Activated T-cell treated with anti-CD3 and anti-CD28 coated beads, Interleukin-2, amount 50 U/mL, for 48 hours (primary cell): ENCODE measurements around the gene SALL4.
"Not testable (repeated sequence)": the region's sequence is repeated elsewhere in the genome, so short reads cannot be mapped to it uniquely, and the experiment has no call there.

Source experiments
- DNase-seq, 2 experiments: peaks; one replicate each; pipeline ENCODE4 v3.0.0-alpha.2; 2020

The SALL4 gene

GRCh38 chr20:51801122-51801822 lies 1.0 kb downstream of the SALL4 start:
- DNase-seq, result no peak

GRCh38 chr20:51800872-51801121 lies 1.5 kb downstream of the SALL4 start:
- peak; percentile 22 for DNase-seq

- peak; percentile 81 to 83 for DNase-seq
Measured at GRCh38 chr20:51800060-51800871, 2.1 kb downstream of the SALL4 start.

GRCh38 chr20:51799401-51799860 lies 2.9 kb downstream of the SALL4 start:
- no peak for DNase-seq

- DNase-seq, result no peak
Measured at GRCh38 chr20:51797357-51798025, 4.8 kb downstream of the SALL4 start.

GRCh38 chr20:51796340-51796739 lies 6.0 kb downstream of the SALL4 start:
- no peak for DNase-seq

GRCh38 chr20:51792960-51793359 lies 9.4 kb downstream of the SALL4 start:
- no peak for DNase-seq

- DNase-seq, result no peak
Measured at GRCh38 chr20:51791626-51792025, 10.7 kb downstream of the SALL4 start.

GRCh38 chr20:51790256-51790655 lies 12.1 kb downstream of the SALL4 start:
- DNase-seq, result no peak

GRCh38 chr20:51789434-51789833 lies 12.9 kb downstream of the SALL4 start:
- DNase-seq, result no peak

- DNase-seq, result no peak
Measured at GRCh38 chr20:51788822-51789221, 13.5 kb downstream of the SALL4 start.

- no peak for DNase-seq
Measured at GRCh38 chr20:51784299-51784698, 18.0 kb downstream of the SALL4 start.

GRCh38 chr20:51778229-51778759 lies 24.0 kb downstream of the SALL4 start:
- DNase-seq, result not testable (repeated sequence)

- no peak for DNase-seq
Measured at GRCh38 chr20:51775241-51775640, 27.1 kb downstream of the SALL4 start.

- no peak for DNase-seq
Measured at GRCh38 chr20:51772236-51772635, 30.1 kb downstream of the SALL4 start.

GRCh38 chr20:51769976-51770615 lies 32.2 kb downstream of the SALL4 start:
- no peak for DNase-seq

GRCh38 chr20:51768759-51769517 lies 33.4 kb downstream of the SALL4 start:
- DNase-seq, result peak; percentile 20 to 24

GRCh38 chr20:51767867-51768758 lies 34.2 kb downstream of the SALL4 start, which contains the start of gene ATP9A:
ATP9A (minus strand) TSS chr20:51768390; CDS start chr20:51768369, 21 bp downstream.
- DNase-seq, result no peak

GRCh38 chr20:51766994-51767866 lies 35.1 kb downstream of the SALL4 start:
- peak; percentile 63 to 74 for DNase-seq

GRCh38 chr20:51765381-51765780 lies 36.9 kb downstream of the SALL4 start:
- not testable (repeated sequence) for DNase-seq
